Activated naive CD8-positive, alpha-beta T cell treated with anti-CD3 and anti-CD28 coated beads, Interleukin-2, amount 50 U/mL, for 24 hours (primary cell): ENCODE results near the gene CDK11B.
"Not testable (repeated sequence)": the region's sequence is repeated elsewhere in the genome, so short reads cannot be mapped to it uniquely, and the experiment has no call there.

ENCODE experiments used
- ATAC-seq: fragments of 150-1000 bp; cut with Tn5 transposase; one replicate; pipeline ENCODE4 v1.10.0; 2021
- DNase-seq: peaks from one replicate; pipeline ENCODE4 v3.0.0; 2021
- H3K27ac Mint-ChIP-seq: one replicate; pipeline ENCODE4 v1.8.0; 2021; ENCODE audit warnings: mild to moderate bottlenecking, mixed read lengths
- H3K27me3 Mint-ChIP-seq: one replicate; pipeline ENCODE4 v1.8.0; 2021; ENCODE audit warnings: mixed read lengths
- H3K36me3 Mint-ChIP-seq: one replicate; pipeline ENCODE4 v1.8.0; 2021; ENCODE audit warnings: low read depth, mixed read lengths
- H3K4me1 Mint-ChIP-seq: one replicate; pipeline ENCODE4 v1.8.0; 2021; ENCODE audit warnings: mixed read lengths
- H3K4me3 Mint-ChIP-seq: one replicate; pipeline ENCODE4 v1.8.0; 2021; ENCODE audit warnings: mild to moderate bottlenecking, moderate library complexity, mixed read lengths
- H3K9me3 Mint-ChIP-seq: one replicate; pipeline ENCODE4 v1.8.0; 2021; ENCODE audit warnings: mixed read lengths

CDK11B gene

DNA sequence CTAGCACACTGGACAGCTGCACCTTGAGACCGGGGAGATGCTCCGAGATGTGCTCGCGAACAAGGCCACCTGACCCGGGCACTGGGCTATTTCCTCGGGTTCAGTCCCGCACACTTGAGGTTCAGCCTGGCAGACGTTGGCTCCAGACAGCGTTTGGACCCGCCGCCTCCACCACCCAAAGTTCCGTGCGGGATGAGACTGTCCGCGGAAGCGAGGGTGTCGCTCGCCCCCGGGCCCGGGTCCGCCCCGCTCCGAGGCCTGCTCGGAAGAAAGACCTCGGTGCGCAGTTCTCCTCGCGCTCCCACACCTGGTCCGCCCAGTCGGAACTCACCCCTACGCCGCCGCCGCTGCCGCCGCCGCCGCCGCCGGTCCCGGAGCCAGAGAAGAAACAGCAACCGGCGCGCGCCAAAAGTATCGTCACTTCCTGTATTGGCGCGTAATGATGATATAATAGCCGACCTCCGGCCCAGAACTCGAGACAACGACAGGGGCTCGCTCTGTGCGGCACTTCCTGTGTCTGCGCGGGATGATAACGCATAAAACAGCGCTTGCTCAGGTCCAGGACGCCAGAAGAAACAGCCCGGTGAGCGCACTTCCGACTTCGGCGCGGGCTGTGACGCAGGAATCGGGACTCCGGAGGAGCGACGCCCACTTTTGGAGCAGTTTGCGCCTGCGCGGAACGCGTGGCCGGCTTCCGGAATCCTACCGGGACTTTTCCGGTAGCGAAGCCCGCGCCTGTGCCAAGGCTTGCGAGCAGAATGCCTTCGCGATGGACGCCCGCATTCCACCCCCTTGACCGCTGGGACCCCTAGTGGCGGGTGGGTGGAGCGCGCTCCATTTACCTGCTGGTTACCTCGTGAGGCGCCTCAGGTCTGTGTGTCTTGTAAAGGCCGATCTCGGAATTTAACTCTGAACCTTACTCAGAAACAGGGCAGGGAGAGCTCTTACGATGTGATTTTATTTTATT lies at the start of gene CDK11B:
CDK11B (minus strand) TSS at position 422 of the 967 bp plus-strand sequence. CDS start 1,519 bp downstream, outside the sequence.
- H3K27me3 Mint-ChIP-seq, H3K9me3 Mint-ChIP-seq, H3K4me1 Mint-ChIP-seq: not testable (repeated sequence)
- peak; percentile 100 for DNase-seq
- peak within 1 kb of the TSS; percentile 96 for H3K4me3 Mint-ChIP-seq
- H3K36me3 Mint-ChIP-seq = peaks cover 21% of the 10 kb centered on the region
- ATAC-seq = peak; percentile 99
- H3K27ac Mint-ChIP-seq = peak within 1 kb of the TSS; percentile 100

DNA sequence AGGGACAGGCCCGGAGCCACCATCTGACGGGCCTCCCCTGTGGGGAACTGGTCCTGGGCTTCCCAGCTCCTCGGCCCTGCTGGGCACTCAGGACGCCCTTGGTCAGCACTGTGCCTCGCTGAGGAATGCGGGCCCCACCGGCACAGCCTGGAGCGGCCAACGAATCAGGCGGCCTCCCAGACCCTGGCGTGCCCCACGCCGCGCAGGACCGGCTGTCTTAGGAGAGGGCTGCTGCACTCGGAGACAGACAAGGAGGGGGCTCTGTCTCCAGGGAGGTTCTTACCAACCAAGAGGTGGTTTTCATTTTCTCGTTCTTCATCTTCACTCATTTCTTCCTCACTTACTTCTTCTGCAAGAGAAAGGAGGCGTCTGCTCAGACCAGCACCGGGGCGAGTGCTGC lies 49.1 kb upstream of the CDK11B start:
- not testable (repeated sequence) for H3K36me3 Mint-ChIP-seq, H3K27ac Mint-ChIP-seq, ATAC-seq, H3K4me1 Mint-ChIP-seq, H3K9me3 Mint-ChIP-seq, H3K4me3 Mint-ChIP-seq, H3K27me3 Mint-ChIP-seq, DNase-seq

GRCh38 chr1:1707241-1707640 lies 48.4 kb upstream of the CDK11B start:
- H3K9me3 Mint-ChIP-seq, ATAC-seq, DNase-seq, H3K27me3 Mint-ChIP-seq, H3K36me3 Mint-ChIP-seq, H3K27ac Mint-ChIP-seq, H3K4me1 Mint-ChIP-seq, H3K4me3 Mint-ChIP-seq: not testable (repeated sequence)

GRCh38 chr1:1705623-1706022 lies 46.8 kb upstream of the CDK11B start:
- not testable (repeated sequence) for DNase-seq, H3K4me3 Mint-ChIP-seq, H3K4me1 Mint-ChIP-seq, ATAC-seq, H3K27me3 Mint-ChIP-seq, H3K9me3 Mint-ChIP-seq, H3K36me3 Mint-ChIP-seq, H3K27ac Mint-ChIP-seq

GRCh38 chr1:1704284-1704957 lies 45.6 kb upstream of the CDK11B start:
- H3K4me1 Mint-ChIP-seq, H3K27ac Mint-ChIP-seq, ATAC-seq: not testable (repeated sequence)

DNA sequence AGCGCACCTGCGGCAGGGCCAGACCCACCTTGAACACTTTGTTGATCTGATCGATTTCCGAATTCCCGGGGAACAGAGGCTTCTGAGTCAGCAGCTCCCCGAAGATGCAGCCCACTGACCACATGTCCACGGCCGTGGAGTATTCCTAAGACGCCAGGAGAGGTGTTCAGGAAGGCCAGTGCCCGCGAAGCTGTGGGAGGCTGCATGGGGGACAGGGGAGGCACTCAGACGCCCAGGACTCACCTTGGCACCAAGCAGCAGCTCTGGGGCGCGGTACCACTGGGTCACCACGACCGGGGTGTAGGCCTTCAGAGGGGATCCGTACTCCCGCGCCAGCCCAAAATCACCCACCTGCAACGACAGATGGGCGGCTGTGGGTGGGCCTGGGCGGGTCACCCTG lies 45.0 kb upstream of the CDK11B start:
- no peak for DNase-seq
- no peaks in the 10 kb centered on the region for H3K4me1 Mint-ChIP-seq

More at GRCh38 chr1:1704284-1704957, 45.6 kb upstream of the CDK11B start:
- not testable (repeated sequence) for H3K4me3 Mint-ChIP-seq, H3K36me3 Mint-ChIP-seq, H3K9me3 Mint-ChIP-seq, H3K27me3 Mint-ChIP-seq, DNase-seq

DNA sequence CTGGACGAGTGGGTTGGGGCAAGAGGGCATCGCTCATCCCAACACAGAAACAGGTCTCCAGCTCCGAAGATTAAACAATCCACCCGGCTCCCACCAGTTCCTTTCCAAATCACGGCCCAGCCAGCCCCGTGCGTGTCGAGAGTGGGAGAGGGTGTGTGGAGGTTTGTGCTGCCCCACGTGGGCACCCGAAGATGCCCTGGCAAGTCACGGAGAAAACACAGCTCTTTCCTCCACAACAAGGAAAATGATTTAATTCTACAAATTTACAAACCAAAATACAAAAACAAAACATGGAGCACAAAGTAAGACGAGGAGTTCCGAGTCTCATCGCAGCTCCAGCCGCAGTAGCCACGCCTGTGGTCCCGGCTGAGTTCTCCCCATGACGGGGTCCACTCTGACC lies 43.7 kb upstream of the CDK11B start:
- not testable (repeated sequence) for H3K27me3 Mint-ChIP-seq, DNase-seq, H3K9me3 Mint-ChIP-seq, H3K4me3 Mint-ChIP-seq, H3K27ac Mint-ChIP-seq, ATAC-seq, H3K36me3 Mint-ChIP-seq, H3K4me1 Mint-ChIP-seq

More for the DNA sequence above, 45.0 kb upstream of the CDK11B start:
- Mint-ChIP-seq H3K4me3 (no peak overlapping the region), H3K27ac (no peak overlapping the region), H3K36me3 (peaks cover 7% of the 10 kb centered on the region), H3K27me3 (no peaks in the 10 kb centered on the region), H3K9me3 (no peaks in the 10 kb centered on the region)
- no peak for ATAC-seq

GRCh38 chr1:1700557-1700956 lies 41.8 kb upstream of the CDK11B start:
- H3K27ac Mint-ChIP-seq, H3K4me3 Mint-ChIP-seq, ATAC-seq, H3K36me3 Mint-ChIP-seq, DNase-seq, H3K4me1 Mint-ChIP-seq, H3K27me3 Mint-ChIP-seq, H3K9me3 Mint-ChIP-seq: not testable (repeated sequence)

GRCh38 chr1:1700067-1700466 lies 41.3 kb upstream of the CDK11B start:
- not testable (repeated sequence) for H3K9me3 Mint-ChIP-seq

GRCh38 chr1:1699061-1699460 lies 40.3 kb upstream of the CDK11B start:
- not testable (repeated sequence) for ATAC-seq, DNase-seq, H3K27me3 Mint-ChIP-seq, H3K4me3 Mint-ChIP-seq, H3K36me3 Mint-ChIP-seq, H3K4me1 Mint-ChIP-seq, H3K9me3 Mint-ChIP-seq, H3K27ac Mint-ChIP-seq

More at GRCh38 chr1:1700067-1700466, 41.3 kb upstream of the CDK11B start:
- H3K4me3 Mint-ChIP-seq, ATAC-seq, H3K36me3 Mint-ChIP-seq, H3K27me3 Mint-ChIP-seq, DNase-seq, H3K4me1 Mint-ChIP-seq, H3K27ac Mint-ChIP-seq: not testable (repeated sequence)

DNA sequence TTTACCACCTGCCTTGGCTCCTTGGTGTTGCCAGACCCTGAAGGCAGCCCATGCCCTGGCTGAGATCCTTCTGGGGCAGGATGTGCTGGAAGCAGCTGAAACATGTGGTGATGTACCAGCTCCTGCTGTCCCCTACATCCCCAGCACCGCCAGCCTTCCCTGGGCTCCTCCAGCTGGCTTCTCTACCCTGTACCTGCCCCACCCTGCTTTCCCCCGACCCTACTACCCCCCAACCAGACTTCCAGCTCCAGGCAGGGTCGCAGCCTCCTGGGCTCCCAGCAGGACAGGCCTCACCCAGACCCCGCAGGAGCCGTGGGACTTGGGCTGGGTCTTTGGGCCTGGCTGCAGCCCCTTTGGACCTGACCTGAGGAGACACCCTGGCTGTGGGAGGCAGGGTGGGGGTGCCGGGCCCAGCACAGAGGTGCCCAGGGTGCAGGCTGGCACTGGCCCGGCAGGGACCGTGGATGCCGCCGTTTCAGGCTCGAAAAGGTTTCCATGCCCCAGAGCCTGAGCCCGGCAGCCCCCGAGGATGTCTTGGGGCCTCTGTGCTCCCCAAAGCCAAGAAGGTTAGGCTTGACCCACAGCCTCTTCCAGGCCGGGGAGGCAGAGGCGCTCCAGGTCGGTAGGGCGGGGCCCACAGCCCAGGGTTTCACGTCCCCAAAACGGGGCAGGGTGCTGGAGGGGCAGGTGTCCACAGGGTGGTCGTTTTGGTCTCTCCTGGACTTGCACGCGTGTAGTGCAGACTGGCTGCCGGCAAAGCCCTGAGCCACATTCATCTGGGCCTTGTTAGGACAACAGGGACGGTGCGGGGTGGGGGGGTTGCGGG lies 38.8 kb upstream of the CDK11B start:
- not testable (repeated sequence) for DNase-seq, ATAC-seq

GRCh38 chr1:1696431-1697357 lies 37.9 kb upstream of the CDK11B start:
- H3K9me3 Mint-ChIP-seq, H3K4me1 Mint-ChIP-seq, H3K27ac Mint-ChIP-seq, H3K4me3 Mint-ChIP-seq, DNase-seq, ATAC-seq, H3K36me3 Mint-ChIP-seq, H3K27me3 Mint-ChIP-seq: not testable (repeated sequence)

More for the DNA sequence above, 38.8 kb upstream of the CDK11B start:
- not testable (repeated sequence) for H3K9me3 Mint-ChIP-seq, H3K27ac Mint-ChIP-seq, H3K36me3 Mint-ChIP-seq, H3K27me3 Mint-ChIP-seq, H3K4me1 Mint-ChIP-seq, H3K4me3 Mint-ChIP-seq

DNA sequence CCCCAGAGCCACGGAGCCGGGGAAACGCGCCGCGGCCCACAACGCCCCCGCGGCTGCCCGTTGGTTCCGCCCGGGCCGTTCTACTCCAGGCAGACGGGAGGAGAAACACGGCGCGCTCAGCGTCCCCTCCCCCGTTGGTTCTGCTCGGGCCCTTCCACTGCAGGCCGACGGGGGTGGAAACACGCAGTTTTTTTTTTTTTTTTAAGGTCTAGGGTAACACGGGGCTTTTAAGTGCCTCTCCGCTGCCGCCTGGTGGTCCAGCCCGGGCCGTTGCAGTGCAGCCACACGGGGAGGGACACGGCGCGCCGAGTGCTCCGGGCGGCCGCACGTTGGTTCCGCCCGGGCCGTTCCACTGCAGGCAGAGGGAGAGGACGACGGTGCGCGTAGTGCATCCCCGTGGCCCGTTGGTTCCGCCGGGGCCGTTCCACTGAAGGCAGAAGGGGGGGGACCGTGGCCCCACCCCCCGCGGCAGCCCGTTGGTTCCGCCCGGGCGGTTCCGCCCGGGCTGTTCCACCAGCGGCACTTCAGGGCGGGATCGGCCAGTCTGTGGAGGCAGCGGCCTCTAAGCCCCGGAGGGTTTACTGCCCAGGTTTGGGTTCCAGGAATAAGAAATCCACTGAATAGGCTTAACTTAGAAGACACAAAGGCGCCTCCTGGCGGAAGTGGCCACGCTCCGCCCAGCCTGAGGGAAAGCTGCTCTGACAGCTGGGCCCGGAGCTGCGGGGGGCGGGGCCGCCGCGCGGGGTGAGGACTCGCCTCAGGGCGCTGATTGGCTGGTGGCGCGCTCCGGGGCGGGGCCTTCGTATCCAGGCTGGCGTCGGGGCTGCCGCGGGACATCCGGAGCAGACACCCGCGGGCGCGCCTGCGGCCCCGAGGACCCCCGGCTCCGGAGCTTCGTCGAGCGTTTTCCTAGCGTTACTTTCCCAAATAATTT lies 34.2 kb upstream of the CDK11B start, which contains the start of gene SLC35E2B:
SLC35E2B (minus strand) TSS at position 82 of the 934 bp plus-strand sequence. CDS start 16,096 bp downstream, outside the sequence.
- Mint-ChIP-seq H3K4me3 (peak within 1 kb of the TSS; percentile 74), H3K27ac (peak within 1 kb of the TSS; percentile 54), H3K4me1 (peaks cover 13% of the 10 kb centered on the region)
- not testable (repeated sequence) for H3K9me3 Mint-ChIP-seq, H3K36me3 Mint-ChIP-seq, H3K27me3 Mint-ChIP-seq
- ATAC-seq (peak; percentile 93), DNase-seq (peak; percentile 70)
